Cerebellar cortex (tissue), 1 donor: ENCODE data around the gene SPINT2.

Experiments
- DNase-seq: peaks from one replicate; pipeline ENCODE4 v3.0.0-alpha.2; 2015; ENCODE audit warnings: low spot score

The SPINT2 gene

DNA sequence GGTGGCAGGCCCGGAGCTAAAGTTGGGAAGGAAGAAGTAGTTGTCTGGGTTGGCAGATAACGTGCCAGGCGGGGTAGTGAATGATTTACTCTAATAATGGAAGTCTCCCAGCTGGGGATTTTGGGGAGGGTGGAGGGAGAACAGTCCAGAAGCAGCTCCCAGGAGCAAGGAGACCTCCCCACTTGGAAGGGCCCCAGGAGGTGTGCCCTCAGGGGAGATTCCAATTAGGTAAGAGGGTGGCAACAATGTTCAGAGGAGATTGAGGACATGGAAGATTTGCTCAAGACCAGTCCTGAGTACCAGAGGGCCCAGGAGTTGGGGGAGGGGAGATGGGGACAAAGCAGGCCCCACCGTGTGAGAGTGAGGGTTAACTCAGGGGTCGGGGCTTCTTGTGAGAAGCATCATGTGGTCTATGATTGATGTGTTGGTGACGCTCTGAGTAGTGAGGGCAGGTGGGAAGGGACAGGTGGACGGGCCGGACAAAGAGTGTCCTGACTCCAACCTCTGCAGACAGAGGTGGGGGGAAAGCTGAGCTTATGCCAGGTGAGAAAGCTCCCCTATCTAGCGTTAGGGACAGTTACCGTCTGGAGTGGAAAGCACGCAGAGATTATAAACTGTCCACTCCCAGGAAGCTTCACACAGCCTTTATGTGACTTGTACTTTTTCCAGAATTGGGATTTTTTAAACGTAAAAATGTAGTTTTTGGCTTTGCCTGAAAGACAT is 3.5 kb downstream of the SPINT2 start:
- no peak for DNase-seq

DNA sequence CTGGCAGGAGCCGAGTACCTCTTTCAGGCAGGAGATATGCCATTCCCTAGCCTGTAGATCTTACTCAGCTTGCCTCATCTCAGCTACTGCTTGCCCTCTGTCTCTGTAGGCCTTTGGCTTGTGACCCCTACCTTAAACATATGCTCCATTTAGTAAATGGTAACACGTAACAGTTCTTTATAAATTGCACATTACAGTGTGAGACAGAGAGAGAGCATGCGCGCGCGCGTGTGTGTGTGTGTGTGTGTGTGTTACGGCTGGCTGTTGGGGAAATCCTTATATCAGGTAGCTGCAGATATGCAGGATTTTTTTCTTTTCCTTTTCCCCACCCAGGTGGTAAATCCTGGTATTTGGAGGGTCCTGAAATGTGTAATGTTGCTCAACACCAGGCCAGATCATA is 4.2 kb downstream of the SPINT2 start:
- no peak for DNase-seq

DNA sequence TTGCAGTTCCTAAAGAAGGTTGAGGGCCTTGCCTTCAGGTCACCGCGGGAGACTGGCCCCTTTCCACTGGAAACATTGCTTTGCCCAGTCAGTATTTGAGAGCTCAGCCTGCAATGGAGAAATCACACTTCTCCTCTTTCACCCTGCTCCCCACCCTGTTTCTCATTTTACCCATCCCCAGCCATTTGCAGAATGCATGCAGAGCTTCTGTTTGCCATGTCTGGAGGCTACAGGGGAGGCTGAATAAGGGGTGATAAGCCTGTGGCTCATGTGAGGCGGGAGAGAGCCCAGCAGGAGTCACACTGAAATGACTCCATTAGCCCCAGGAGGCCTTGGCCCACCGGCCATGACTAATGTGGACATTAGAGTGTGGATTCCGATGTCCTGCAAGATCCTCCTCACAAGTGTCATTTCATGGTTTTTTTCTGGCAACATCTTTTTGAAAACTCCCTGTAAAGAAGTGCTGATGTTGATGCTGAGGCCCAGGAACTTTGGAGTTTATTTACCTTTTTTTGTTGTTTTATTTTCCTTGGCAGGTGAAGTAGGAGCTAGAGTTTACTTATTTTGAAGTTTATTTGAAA is 6.3 kb downstream of the SPINT2 start:
- no peak for DNase-seq

DNA sequence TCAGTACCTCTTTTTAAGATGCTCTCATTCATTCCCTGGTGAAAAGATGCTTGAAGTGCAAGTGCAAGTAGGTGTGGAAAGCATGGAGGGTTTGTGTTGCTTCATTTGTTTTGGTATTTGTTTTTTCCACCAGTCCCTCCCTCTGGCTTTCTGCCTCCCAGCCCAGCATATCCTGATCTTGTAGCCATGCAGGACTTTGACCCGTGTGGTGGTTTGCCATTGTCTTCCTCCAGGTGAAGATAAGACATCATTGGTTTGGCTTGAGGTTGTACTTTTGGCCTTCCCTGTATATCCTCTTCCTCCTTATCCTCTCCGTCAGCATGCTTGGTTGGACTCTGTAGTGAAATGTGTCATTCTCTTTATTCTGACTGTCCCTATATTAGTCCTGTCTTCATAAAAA is 9.1 kb downstream of the SPINT2 start:
- DNase-seq = no peak

DNA sequence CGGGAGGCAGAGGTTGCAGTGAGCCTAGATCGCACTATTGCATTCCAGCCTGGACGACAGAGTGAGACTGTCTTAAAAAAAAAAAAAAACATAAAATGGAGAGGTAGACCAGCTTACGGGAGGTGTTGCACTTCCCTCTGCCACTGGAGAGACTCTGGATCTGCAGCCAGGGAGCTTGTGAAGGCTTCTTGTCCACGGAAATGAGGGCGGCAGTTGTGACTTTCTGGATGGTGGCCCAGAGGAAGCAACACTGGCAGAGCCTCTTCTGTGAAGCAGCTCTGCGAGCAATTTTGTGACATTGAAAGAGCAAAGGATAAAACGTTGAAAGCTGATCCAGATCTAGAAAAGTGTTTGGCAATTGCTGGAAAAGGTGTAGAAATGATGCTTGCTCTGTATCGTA is 10.4 kb downstream of the SPINT2 start:
- DNase-seq = peak; percentile 54

DNA sequence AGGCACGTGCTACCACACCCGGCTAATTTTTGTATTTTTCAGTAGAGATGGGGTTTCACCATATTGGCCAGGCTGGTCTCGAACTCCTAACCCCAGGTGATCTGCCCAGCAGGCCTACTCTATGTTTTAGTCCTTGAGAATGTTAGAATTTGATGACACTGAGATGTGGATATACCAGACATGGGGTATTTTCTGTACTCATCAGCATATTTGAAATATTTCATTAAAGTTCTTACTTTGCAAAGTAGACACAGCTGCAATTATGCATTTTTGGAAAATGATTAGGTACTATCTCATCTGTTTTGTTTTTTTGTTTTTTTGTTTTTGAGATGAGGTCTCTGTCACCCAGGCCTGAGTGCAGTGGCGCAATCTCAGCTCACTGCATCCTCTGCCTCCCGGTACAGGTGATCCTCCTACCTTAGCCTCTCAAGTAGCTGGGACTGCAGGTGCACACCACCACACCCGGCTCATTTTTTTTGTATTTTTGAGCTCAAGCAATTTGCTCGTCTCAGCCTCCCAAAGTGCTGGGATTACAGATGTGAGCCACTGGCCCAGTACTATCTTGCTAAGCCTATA is 12.7 kb downstream of the SPINT2 start:
- no peak for DNase-seq

GRCh38 chr19:38277549-38277948 is 13.2 kb downstream of the SPINT2 start:
- DNase-seq = no peak

GRCh38 chr19:38277969-38278680 is 13.8 kb downstream of the SPINT2 start:
- no peak for DNase-seq

DNA sequence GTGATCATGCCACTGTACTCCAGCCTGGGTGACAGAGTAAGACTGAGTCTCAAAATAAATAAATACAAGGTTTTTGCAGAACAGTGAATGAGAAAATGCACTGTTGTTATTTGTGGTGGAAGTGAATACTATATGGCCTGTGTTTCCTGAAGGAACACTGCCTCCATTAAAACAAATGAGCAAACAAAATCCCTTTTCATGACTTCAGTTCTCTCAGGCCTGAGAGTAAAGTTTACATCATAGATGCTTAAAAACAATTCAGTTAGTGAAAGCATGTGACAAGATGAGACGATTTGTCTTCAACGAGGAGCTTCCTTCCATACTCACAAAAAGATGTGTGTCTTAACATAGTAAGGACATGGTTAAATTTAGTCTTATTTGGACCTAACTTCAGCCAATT is 14.4 kb downstream of the SPINT2 start:
- DNase-seq = no peak

GRCh38 chr19:38280030-38280921 is 15.9 kb downstream of the SPINT2 start:
- no peak for DNase-seq

DNA sequence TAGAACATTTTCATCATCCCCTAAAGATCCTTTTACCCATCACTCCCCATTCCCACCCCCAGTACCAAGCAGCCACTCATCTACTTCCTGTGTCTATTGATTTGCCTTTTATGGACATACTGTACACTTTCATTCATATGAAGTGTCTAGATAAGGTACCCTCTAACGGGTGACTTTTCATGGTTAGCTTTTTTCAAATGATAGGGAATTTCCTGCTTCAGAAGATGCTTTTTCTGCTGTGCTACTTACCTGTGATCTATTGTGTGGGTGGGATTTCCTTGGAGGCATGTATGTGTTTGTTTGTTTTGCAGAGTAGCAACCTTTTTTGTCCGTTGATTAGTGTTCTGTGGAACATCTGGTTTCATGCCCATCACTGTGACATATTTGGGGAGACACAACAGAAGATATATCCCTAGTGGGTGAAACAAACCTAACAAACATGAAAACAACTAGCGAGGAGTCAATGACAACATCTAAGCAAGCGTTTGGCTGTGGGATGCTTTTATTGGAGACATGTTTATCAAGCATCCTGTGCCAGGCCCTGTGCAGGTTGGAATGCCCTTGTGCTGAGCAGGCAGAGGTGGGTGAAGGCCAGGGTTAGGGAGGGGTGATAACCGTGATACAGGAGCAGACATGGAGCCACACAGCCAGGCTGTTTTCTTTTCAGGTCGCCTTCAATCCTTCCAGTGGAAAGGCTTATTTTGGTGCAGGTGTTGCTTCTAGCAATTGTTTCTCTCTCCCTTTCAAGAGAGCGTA is 17.6 kb downstream of the SPINT2 start:
- DNase-seq = no peak

DNA sequence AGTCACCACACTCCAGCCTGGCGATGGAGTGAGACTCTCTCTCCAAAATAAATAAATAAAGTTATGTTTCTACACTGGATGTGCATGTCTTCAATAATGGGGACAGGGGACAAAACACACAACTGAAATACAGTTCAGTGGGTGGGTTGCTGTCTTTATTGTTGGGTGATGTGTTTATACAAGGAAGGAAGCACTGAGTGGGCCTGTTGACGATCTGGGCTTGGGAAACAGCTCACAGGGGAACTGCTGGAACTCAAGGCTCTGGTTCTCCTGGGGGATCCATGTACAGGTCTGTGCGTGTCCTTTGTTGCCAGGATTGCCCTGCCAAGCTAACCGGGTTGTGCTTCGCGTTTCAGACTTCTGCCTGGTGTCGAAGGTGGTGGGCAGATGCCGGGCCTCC is 18.9 kb downstream of the SPINT2 start:
- DNase-seq = no peak

GRCh38 chr19:38284422-38284821 is 20.0 kb downstream of the SPINT2 start:
- no peak for DNase-seq

DNA sequence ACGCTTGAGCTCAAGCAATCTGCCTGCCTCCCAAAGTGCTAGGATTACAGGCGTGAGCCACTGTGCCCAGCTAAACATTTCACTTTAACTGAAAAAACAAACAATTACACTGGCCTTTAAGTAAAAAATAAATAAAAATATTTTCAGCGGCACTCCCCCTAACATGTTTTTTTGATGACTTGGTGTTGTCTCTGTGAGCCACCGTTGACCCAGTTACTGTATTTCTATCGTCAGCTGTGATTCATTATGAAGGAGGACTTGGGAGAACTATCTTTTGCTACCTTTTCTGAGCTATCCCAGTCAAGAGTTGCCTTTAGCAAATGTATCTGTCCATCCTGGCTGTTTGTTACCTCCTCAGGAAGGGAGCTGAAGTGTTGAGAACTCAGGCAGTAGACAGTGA is 21.2 kb downstream of the SPINT2 start:
- no peak for DNase-seq

- DNase-seq = no peak
These were observed 23.2 kb downstream of the SPINT2 start for GRCh38 chr19:38287604-38288003.

- DNase-seq = no peak
These were observed 23.9 kb downstream of the SPINT2 start for GRCh38 chr19:38288123-38288855.

DNA sequence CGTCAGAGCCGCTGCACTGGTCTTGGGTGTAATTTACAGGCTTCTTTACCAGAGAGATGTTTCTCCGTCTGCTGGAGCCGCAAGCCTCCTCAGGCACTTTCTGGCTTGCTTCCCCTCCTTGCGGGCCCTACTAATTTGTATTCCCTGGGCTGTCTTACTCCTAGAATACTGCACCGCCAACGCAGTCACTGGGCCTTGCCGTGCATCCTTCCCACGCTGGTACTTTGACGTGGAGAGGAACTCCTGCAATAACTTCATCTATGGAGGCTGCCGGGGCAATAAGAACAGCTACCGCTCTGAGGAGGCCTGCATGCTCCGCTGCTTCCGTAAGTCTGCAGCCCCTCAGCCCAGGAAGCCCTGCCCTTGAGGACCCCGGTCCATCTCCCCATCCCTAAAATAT is 25.6 kb downstream of the SPINT2 start:
- no peak for DNase-seq

DNA sequence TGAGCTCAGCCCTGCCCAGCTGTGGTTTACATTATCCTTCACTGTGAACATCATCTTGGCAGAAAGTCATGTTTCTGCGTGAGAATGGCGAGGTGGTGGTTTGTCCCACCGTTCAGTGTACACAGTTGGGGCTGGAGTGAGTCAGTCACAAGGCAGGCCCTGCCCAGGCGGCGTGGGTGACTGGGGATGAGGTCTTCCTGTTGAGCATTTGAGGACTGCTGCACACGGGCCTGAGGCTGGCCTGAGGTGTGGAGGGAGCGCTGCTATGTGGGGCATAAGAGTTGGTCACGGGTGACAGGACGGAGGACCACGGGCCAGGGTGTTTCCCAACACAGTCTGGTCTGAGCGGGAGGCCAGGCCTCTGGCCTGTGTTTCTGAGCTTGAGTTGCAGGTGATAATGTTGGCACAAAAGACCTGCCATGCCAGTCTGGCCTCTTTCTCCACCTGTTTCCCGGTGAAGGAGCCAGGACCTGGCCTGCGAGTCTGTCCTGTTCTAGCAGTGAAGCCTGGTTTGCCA is 26.3 kb downstream of the SPINT2 start:
- peak; percentile 75 for DNase-seq

DNA sequence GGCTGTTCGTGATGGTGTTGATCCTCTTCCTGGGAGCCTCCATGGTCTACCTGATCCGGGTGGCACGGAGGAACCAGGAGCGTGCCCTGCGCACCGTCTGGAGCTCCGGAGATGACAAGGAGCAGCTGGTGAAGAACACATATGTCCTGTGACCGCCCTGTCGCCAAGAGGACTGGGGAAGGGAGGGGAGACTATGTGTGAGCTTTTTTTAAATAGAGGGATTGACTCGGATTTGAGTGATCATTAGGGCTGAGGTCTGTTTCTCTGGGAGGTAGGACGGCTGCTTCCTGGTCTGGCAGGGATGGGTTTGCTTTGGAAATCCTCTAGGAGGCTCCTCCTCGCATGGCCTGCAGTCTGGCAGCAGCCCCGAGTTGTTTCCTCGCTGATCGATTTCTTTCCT is 27.5 kb downstream of the SPINT2 start:
- DNase-seq = no peak

GRCh38 chr19:38293281-38293680 is 28.9 kb downstream of the SPINT2 start:
- DNase-seq = no peak
